ENCODE data around the gene XPC. TPM values are rescaled to one million over a fixed set of nuclear protein-coding genes. Genes with fewer than 3 reads are reported as not detected.
A peak's percentile ranks its signal among the peaks of the same experiment; 100 is the strongest.

The XPC gene
- total RNA-seq, 4 donors from 2014 or later, result 27.6 to 73.0 (median 34.4) TPM

DNA sequence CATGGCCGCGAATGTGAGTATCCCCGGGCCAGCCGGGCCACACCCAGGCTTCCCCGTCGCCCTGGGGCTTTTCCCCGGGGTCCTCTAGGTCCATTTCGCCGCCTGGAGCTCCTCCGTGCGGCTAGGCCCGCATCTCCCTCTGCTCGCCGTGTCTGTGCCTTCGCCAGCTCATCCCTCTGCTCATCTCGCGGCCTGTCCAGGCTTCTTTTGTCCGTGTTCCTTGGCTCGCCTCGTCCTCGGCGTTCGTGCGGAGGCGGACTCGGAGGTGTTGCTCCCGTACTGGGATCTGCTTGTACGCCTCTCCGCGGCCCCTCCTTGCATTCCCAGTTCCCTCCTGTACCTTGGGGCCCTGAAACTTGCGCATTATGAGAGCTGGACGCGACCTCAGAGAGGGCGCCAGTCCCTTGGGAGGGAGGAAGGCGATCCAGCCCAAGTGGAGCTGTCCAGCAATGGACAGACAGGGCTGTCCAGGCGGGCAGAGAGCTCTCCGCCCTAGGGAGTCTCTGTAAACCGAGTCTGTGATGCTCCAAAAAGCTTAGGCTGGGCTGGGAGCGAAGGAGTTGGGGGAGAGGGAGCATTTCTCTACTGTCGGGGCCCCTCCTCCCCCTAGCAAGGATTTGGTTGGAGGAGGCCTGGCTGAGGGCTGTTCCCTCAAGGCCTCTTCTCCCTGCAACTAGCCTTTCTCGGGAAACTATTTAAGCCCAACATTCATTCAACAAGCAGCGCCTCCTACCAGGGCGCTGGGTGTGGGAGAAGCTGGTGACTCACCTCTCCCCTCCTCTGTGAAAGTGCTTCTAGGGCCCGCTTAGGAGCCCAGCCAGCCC is 53.0 kb downstream of the XPC start:
- TF ChIP-seq POLR2AphosphoS5 (IDR thresholded peaks at IDR 0.05) (peak; percentile 59), EP300 (IDR thresholded peaks at IDR 0.05) (no peak), POLR2A (IDR thresholded peaks at IDR 0.05) (peak in 1 of 2 donors; percentile 22), CTCF (IDR thresholded peaks at IDR 0.05) (peak in 1 of 4 experiments; percentile 42)
- peak; percentile 66 for ATAC-seq
- WGBS, 2 donors (ENCODE audit: low coverage in 1 of 2), result 0% methylated on average over 4 to 5 of the region's 44 CpGs
- peak overlapping the region; percentile 96 to 99 (median 99) for H3K27ac ChIP-seq
- no peaks in the 10 kb centered on the region for H3K27me3 ChIP-seq
- H3K36me3 ChIP-seq, result peaks cover 0 to 46% of the 10 kb centered on the region in 2 donors
- H3K4me1 ChIP-seq, result peaks cover 8 to 51% (median 22%) of the 10 kb centered on the region in 3 donors
- peak overlapping the region; percentile 97 for H3K4me3 ChIP-seq
- H3K9me3 ChIP-seq, result no peaks in the 10 kb centered on the region

DNA sequence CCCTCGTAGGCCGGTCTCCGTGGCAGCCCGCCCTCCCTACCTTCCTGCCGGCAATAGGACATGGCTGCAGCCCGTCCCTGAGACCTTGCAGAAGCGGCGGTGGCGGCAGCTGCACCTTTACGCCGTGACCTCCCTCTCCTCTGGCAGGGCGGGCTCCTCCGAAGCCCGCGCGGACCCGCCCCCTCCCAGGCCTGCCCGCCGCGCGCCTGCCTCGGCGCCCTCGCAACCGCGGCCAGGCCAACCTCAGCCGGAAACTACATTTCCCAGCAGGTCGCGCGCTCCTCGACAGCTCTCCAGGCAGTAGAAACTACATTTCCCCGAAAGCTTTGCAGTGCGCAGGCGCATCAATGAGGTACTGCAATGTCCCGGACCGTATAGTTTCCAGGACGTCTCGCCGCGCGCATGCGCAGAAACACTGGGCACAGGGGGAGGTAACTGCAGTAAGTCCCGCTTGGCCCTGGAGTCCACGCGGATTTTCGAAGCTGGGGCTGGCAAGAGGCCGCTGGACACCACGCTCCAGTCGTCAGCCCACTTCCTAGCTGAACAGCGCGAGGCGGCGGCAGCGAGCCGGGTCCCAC is 53.7 kb downstream of the XPC start, which contains the start of the genes CHCHD4 and TMEM43:
Gene CHCHD4 (minus strand): TSS at position 256 of the 578 bp plus-strand sequence. CDS start 194 bp downstream, at position 62.
Gene TMEM43 (plus strand): TSS at position 438 of the 578 bp plus-strand sequence. CDS start 142 bp downstream, outside the sequence.
- peak within 1 kb of the TSS; percentile 96 to 99 (median 99) for H3K27ac ChIP-seq
- H3K9me3 ChIP-seq, result no peaks in the 10 kb centered on the region
- peak; percentile 93 for ATAC-seq
- peaks cover 0 to 46% of the 10 kb centered on the region in 2 donors for H3K36me3 ChIP-seq
- peak; percentile 75 to 81 for TF ChIP-seq POLR2A (IDR thresholded peaks at IDR 0.05)
- TF ChIP-seq CTCF (IDR thresholded peaks at IDR 0.05), result no peak
- TF ChIP-seq POLR2AphosphoS5 (IDR thresholded peaks at IDR 0.05), result peak; percentile 92
- no peak for TF ChIP-seq EP300 (IDR thresholded peaks at IDR 0.05)
- peak within 1 kb of the TSS; percentile 97 for H3K4me3 ChIP-seq
- H3K4me1 ChIP-seq, result peaks cover 8 to 51% (median 22%) of the 10 kb centered on the region in 3 donors
- no CpG with 5 or more reads among the region's 55 CpGs for WGBS, 2 donors (ENCODE audit: low coverage in 1 of 2)
- H3K27me3 ChIP-seq, result no peaks in the 10 kb centered on the region

DNA sequence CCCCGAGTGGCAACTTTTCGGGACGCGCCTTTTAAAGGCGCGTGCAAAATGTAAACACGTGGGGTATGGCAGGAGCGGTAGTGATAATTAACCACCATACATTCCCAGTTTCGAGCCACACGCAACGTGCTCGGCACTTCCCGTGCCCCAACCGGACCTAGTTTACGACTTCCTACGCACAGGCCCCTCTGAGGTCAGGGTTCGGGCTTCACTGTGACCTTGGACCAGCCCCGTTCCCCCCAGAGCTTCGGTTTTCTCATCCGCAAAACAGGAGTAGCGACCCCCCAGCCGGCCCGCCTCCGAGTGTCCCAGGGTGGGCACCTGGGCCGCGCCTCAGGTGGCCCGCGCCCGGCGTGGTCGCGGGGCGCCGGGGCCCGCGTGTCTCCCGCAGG is 54.2 kb downstream of the XPC start:
- H3K27me3 ChIP-seq, result no peaks in the 10 kb centered on the region
- H3K4me3 ChIP-seq, result peak overlapping the region; percentile 97
- WGBS, 2 donors (ENCODE audit: low coverage in 1 of 2), result no CpG with 5 or more reads among the region's 37 CpGs
- peak; percentile 38 for ATAC-seq
- H3K36me3 ChIP-seq, result peaks cover 0 to 46% of the 10 kb centered on the region in 2 donors
- no peak for TF ChIP-seq POLR2AphosphoS5 (IDR thresholded peaks at IDR 0.05)
- no peak for TF ChIP-seq POLR2A (IDR thresholded peaks at IDR 0.05)
- no peak for TF ChIP-seq EP300 (IDR thresholded peaks at IDR 0.05)
- H3K9me3 ChIP-seq, result no peaks in the 10 kb centered on the region
- peaks cover 8 to 51% (median 22%) of the 10 kb centered on the region in 3 donors for H3K4me1 ChIP-seq
- peak overlapping the region; percentile 66 to 99 (median 98) for H3K27ac ChIP-seq

DNA sequence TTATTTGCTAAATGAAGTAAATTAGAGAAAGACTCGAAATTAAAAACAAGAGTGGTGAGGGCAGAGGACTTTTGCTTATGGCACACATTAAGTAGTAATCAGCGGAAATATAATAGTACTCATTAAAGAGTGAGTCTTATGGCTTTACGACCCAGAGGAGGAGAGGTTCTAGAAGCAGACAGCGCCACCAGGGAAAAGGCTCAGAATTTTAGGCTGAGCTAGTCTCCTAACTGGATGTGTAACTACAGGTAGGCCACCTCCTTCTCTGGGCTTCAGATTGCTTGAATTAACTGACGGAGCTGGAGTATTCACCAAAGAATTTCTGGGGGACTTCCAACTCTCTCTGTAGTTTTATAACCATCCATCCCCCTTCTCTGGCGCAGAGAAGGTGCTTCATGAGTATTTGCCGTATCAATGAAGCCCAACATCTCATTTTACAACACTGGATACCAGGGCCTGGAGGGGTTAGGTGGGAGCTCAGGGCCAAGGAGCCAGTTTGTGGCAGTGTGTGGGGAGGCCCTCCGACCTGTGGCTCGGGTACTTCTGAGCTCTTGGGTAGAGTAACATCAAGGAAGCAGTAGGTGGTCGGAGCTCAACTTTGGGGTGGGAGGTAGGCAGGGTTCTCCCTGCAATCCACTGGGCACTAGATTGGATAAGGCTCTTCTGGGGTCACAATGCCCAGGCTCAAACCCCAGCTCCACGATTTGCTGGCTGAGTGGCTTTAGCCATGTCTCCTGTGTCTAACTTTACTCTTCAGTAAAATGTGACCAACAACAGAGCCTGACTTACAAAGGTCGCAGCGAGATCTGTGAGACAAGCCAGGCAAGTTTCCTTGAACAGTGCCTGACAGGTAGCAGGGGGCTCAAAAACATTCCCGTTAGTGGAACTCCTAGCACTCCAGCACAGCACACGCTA is 54.8 kb downstream of the XPC start:
- 58 to 89% methylated on average over 7 to 9 of the region's 15 CpGs for WGBS, 2 donors (ENCODE audit: low coverage in 1 of 2)
- no peaks in the 10 kb centered on the region for H3K9me3 ChIP-seq
- no peak for ATAC-seq
- no peaks in the 10 kb centered on the region for H3K27me3 ChIP-seq
- H3K4me1 ChIP-seq, result peaks cover 8 to 57% (median 22%) of the 10 kb centered on the region in 3 donors
- H3K27ac ChIP-seq, result peak overlapping the region in 3 of 4 donors; percentile 96 to 99 (median 99)
- peaks cover 0 to 39% of the 10 kb centered on the region in 2 donors for H3K36me3 ChIP-seq
- TF ChIP-seq POLR2A (IDR thresholded peaks at IDR 0.05) (no peak), CTCF (IDR thresholded peaks at IDR 0.05) (no peak), EP300 (IDR thresholded peaks at IDR 0.05) (no peak), POLR2AphosphoS5 (IDR thresholded peaks at IDR 0.05) (no peak)
- H3K4me3 ChIP-seq, result peak overlapping the region; percentile 97
